SK-N-MC (cell line): ENCODE results near the gene CHTF18.

ENCODE experiments used
- EZH2 ChIP-seq: fragments of 200-600 bp; sonication (generic); IDR thresholded peaks from one replicate; pipeline ENCODE4 v1.6.1; 2017; ENCODE audit warnings: antibody characterized with exemption
- FOXP2 ChIP-seq: optimal IDR thresholded peaks from 2 replicates; pipeline ENCODE3; 2011; ENCODE audit warnings: mild to moderate bottlenecking, moderate library complexity; ENCODE audit not compliant: insufficient read depth; ENCODE audit errors: extremely low read length, control extremely low read depth
- POLR2AphosphoS5 ChIP-seq: IDR thresholded peaks from 2 replicates; pipeline ENCODE4 v1.6.1; 2012; ENCODE audit warnings: mild to moderate bottlenecking, low read depth, low read length, borderline replicate concordance

DNA sequence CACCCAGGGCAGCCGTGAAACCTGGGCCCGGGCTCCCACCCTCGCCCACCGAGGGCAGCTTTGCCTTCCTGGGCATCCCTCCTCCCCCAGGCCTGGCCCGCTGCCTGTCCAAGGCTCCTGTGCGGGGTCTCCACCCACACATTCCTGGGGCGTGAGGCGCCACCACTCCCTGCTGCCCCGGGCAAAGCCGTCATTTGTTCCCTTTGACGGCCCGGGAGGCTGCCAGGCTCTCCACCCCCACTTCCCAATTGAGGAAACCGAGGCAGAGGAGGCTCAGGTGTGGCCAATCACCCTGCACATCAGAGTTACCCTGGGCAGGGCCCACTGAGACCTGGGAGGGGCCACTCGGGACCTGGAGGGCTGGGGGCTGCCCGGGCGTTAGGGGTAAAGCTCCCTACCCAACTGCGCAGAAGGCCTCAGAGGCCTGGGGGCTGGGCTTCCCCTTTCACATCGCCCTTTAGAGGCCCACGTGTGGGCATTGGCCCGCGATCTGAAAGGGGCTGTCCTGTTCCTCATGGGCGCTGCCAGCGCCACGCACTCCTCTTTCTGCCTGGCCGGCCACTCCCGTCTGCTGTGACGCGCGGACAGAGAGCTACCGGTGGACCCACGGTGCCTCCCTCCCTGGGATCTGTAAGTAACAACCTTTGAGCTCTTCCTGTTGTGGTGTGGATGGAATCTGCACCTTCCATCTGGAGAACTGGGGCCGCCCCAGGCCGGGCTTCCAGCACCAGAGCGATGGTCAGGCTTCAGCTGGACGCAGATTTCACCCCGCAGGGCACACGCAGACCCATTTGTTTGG, 27.7 kb upstream of the CHTF18 start, which contains the start of gene MSLN:
- TF ChIP-seq EZH2 (no peak), POLR2AphosphoS5 (no peak), FOXP2 (no peak)
